GM21390 (cell line): ENCODE data around the gene SPDYE3.
"Not testable (repeated sequence)": the region's sequence is repeated elsewhere in the genome, so short reads cannot be mapped to it uniquely, and the experiment has no call there.

ENCODE experiments used
- ATAC-seq: cut with Tn5 transposase; IDR thresholded peaks from one replicate; pipeline ENCODE4 v1.9.1; 2021; ENCODE audit not compliant: unreplicated experiment

Gene SPDYE3

DNA sequence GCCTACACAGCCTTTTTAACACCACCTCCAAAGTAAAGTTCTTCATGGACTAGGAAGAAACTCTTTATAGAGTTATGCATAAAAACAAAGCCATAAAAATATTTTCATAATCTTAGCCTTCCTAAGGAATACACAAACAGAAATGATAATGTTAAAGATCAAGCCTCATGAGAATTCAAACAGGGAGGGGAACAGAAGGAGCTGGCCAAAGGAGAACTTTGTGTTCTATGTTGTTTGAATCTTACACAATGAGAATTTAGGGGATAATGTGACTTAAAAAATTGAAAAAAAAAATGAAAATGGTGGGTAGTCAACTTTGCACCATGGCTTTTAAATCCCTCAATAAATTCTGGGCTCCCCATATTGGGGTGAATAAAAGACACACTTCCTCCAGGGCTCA is 41.3 kb downstream of the SPDYE3 start:
- ATAC-seq: no peak

DNA sequence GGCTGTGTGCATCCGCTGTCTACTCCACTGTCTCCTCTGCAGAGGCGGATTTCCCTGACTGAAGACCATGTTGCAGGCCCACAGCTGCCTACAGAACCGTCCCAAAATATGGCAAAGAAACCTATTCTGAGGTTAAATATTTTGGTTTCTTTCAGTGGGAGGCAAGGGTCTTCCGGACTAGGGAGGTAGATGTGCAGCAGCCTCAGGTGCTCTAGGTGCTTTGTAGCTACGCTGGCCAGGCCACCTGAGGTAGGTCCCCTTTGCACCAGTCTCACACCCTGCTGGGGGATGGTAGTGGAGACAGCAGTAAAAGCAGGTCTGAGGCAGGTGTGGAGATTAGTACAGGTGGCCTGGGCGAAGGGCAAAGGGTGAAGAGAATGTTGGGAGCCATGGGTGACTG is 42.3 kb downstream of the SPDYE3 start:
- ATAC-seq: no peak

DNA sequence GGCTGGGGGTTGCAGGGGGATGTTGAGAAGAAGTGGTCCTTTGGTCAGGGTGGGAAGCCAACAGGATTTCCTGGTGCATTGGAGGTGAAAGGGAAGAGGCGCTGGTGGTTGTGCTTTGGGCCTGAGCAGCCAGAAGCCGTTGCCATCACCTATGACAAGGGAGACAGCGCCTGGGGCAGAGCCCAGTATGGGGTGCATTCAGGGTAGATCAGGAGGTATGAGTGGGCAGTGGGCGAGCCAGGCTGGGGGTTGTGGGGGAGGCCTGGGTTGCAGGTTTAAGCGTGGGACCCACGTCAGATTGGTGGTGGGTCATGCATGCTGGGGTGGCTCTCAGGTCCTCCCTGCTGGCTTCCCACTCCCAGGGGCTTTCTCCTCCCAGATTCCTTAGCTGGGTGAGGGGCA is 44.2 kb downstream of the SPDYE3 start:
- ATAC-seq: no peak

DNA sequence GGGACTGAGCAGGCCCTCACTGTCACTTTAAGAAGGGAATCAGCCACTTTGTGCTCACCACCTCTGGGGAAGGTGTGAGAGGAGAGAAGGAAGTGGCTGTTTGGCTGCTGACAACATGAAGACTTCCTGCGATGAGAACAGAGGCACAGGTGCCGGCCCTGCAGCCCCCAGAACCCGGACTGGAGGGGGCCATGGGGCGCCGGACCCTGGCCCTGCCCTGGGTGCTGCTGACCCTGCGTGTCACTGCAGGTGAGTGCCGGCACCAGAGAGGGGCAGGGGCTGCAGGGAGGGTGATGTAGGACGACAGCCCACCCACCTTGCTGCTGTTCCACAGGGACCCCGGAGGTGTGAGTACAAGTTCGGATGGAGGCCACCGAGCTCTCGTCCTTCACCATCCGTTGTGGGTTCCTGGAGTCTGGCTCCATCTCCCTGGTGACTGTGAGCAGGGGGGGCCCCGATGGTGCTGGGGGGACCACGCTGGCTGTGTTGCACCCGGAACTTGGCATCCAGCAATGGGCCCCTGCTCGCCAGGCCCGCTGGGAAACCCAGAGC is 44.8 kb downstream of the SPDYE3 start:
- not testable (repeated sequence) for ATAC-seq

DNA sequence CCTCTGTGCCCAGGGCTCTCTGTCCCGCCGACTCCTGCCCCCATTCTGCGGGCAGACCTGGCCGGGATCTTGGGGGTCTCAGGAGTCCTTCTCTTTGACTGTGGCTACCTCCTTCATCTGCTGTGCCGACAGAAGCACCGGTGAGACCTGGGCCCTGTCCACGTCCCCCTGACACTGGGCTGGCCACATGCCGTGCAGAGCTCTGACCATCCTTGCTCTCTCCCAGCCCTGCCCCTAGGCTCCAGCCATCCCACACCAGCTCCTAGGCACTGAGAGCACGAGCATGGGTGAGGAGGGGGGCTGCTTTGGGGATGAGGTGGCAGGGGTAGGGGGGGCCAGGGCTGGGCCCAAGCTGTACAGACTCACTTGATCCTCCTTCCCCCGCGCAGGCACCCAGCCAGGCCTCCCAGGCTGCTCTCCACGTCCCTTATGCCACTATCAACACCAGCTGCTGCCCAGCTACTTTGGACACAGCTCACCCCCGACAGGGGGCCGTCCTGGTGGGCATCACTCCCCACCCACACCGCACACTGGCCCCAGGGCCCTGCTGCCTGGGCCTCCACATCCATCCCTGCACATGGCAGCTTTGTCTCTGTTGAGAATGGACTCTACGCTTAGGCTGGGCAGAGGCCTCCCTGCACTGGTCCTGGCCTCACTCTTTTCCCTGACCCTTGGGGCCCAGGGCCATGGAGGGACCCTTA is 45.6 kb downstream of the SPDYE3 start:
- ATAC-seq: no peak

DNA sequence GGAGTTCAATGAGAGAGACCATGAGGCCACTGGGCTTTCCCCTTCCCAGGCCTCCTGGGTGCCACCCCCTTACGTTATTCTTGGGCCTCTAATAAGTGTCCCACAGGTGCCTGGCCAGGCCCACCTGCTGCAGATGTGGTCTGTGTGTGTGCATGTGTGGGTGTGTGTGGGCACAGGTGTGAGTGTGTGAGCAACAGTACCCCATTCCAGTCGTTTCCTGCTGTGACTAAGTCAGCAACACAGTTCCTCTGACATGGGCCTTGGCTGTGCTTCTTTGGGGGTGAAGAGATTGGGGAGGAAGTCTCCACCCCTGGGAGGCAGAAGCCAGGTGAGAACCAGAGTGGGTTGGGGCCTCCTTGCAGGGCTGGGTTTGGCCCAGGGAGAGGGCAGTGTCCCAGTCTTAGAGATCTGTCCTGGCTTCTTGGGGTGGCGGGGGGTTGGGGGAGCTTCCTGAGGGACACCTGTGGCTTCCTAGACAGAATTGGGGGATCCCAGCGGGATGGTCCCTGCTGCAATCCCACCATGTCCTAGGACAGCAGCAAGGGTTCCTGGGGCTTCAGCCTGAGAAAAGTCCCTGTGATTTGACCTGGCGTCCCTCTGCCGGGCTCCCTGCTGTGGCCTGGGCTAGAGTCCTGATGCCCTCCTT is 46.3 kb downstream of the SPDYE3 start:
- no peak for ATAC-seq

DNA sequence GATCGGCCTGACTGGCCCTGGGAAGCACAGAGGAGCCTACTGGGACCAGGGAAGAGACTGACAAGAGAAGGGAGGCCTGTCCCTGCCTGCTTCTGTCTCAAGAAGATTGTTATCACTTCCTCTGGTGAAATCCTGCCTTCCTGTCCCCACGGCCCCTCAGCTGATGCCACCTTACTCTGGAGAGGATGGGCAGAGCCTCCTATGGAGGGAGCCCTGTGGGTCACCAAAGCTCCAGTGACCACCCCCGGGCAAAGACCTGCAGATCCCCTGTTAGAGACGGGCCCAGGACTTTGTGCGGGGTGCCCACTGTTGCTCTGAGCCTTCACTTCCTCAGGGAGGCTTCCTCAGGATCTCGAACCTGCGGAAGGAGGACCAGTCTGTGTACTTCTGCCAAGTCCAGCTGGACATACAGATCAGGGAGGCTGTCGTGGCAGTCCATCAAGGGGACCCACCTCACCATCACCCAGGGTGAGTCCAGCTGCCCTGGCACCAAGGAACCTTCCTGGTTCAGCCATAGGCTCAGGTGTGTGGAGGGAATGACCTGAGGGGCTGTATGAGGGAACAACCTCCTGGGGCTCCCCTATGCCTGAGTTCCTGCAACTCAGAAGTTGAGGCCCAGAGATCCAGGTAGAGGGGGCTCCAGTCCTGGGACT is 49.0 kb downstream of the SPDYE3 start:
- no peak for ATAC-seq

DNA sequence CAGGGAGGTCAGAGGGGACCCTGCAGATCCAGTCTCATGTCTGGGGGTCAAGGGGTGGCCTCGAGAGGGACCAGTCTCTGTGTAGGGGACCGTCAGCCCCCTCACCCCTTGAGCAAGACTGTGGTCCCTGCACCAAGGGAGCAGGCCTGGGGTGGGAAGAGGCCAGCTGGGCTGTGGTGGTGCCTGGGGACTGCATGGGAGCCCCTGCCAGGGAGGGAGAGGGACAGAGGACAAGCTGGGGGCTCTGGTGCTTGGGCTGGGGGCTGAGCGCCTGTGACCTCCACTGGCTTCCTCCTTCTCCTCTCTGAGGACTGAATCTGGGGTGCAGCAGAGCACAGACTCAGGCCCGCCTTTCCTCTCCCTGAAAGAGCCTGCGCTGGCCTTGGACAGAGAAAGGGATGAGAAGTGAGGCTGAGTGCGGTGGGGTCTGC is 49.6 kb downstream of the SPDYE3 start:
- no peak for ATAC-seq

DNA sequence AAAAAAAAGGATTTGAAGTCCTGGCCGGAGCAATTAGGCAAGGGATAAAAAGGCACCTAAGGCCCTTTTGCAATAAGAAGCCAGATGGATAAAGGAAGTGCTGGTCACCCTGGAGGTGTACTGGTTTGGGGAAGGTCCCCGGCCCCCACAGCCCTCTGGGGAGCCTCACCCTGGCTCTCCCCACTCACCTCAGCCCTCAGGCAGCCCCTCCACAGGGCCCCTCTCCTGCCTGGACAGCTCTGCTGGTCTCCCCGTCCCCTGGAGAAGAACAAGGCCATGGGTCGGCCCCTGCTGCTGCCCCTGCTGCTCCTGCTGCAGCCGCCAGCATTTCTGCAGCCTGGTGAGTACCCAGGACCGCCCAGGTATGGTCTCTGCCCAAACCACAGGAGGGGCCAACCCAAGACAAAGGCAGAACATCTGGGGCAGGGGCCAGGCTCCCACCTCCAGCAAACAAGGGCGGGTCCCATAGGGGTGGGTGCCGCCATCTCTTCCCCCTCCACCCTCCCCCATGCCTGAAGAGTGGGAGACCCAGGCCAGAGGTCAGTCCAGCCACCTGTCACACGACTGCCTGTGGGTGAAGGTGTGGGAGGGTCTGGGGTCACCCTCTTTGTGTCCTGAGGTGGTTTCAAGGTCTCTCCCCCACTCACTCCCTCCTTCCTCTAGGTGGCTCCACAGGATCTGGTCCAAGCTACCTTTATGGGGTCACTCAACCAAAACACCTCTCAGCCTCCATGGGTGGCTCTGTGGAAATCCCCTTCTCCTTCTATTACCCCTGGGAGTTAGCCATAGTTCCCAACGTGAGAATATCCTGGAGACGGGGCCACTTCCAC is 50.7 kb downstream of the SPDYE3 start, which contains the start of gene PILRB:
TSS of gene PILRB (plus strand) at position 91 of the 830 bp plus-strand sequence. CDS start at position 277, 186 bp downstream.
- no peak for ATAC-seq

DNA sequence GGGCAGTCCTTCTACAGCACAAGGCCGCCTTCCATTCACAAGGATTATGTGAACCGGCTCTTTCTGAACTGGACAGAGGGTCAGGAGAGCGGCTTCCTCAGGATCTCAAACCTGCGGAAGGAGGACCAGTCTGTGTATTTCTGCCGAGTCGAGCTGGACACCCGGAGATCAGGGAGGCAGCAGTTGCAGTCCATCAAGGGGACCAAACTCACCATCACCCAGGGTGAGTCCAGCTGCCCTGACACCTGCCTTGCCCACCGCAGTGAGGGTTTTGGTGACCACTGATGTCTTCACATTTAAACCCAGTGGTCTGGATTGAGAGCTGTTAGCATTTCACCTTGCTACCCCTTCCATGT is 51.3 kb downstream of the SPDYE3 start:
- ATAC-seq: no peak

DNA sequence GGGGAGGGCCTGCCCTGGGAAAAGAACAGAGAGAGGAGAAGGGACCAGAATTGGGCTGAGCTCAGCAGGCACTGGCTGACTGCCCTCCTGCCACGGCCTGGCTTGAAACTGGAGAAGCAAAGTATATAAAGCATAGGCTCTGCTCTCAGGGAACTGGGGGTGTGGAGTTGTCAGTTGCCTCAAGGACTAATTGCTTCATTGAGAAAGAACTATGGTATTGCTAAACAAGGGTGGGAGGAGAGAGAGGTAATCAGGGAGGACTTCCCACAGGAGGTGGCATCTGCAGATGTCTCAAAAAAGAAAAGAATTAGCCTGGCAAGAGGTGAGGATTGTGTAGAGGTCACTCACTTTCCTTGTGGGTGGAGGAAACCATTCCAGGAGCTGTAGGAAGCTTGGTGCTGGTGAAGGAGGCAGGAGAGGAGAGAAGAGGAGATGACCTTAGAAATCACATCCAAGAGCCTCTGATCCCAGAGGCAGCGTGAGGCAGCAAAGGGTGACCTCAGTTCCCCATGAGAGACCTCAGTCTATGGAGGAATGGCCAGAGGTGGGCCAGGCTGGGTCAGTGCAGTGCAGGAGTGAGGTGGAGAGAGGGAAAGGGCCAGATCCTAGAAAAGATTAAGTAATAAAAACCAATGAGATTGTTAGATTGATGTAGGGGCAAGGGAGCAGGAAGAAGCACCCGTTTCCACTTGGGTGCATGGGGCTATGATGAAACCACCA is 52.8 kb downstream of the SPDYE3 start:
- ATAC-seq: no peak

DNA sequence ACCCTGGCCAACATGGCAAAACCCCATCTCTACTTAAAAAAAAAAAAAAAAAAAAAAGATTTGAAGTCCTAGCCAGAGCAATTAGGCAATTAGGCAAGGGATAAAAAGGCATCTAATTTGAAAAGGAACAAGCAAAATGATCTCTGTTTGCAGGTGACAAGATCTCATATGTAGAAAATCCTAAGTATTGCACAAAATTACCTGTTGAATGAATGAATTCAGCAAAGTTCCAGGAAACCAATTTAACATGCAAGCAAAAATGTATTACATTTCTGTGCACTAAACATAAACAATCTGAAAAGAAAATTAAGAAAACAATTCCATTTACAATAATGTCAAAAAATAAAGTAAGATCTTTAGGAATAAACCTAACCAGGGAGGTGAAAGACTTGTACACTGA is 55.6 kb downstream of the SPDYE3 start:
- ATAC-seq: no peak

DNA sequence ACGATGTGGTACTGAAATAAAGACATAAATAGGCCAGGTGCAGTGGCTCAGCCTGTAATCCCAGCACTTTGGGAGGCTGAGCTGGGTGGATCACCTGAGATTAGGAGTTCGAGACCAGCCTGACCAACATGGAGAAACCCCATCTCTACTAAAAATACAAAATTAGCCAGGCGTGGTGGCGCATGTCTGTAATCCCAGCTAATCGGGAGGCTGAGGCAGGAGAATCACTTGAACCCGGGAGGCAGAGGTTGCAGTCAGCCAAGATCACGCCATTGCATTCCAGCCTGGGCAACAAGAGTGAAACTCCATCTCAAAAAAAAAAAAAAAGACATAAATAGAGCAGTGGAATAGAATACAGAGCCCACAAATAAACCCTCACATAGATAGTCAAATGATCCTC is 56.3 kb downstream of the SPDYE3 start:
- not testable (repeated sequence) for ATAC-seq

DNA sequence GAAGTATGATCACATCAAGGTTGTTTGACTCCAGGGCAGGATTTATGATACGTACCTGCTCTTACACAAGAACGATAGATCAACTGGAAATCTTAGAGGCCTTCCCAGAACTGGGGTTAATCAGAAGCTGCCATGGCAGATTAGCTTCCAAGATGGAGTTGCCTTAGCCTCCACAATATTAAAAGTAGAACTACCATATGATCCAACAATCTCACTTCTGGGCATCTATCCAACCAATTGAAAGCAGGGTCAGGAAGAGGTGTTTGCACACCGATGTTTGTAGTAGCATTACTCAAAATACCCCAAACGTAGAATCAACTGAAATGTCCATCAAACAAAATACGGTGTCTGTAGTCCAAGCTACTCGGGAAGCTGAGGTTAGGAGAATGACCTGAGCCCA is 57.0 kb downstream of the SPDYE3 start:
- no peak for ATAC-seq

DNA sequence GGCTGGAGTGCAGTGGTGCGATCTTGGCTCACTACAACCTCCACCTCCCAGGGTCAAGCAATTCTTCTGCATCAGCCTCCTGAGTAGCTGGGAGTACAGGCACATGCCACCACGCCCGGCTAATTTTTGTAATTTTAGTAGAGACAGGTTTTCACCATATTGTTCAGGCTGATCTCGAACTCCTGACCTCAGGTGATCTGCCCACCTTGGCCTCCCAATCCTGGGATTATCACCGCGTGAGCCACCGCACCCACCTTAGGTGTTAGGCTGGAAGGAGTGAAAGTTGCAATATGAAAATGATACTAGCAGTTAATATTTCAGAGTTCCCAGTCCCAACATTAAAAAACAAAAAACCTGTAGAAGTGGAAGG is 58.5 kb downstream of the SPDYE3 start:
- ATAC-seq: not testable (repeated sequence)

DNA sequence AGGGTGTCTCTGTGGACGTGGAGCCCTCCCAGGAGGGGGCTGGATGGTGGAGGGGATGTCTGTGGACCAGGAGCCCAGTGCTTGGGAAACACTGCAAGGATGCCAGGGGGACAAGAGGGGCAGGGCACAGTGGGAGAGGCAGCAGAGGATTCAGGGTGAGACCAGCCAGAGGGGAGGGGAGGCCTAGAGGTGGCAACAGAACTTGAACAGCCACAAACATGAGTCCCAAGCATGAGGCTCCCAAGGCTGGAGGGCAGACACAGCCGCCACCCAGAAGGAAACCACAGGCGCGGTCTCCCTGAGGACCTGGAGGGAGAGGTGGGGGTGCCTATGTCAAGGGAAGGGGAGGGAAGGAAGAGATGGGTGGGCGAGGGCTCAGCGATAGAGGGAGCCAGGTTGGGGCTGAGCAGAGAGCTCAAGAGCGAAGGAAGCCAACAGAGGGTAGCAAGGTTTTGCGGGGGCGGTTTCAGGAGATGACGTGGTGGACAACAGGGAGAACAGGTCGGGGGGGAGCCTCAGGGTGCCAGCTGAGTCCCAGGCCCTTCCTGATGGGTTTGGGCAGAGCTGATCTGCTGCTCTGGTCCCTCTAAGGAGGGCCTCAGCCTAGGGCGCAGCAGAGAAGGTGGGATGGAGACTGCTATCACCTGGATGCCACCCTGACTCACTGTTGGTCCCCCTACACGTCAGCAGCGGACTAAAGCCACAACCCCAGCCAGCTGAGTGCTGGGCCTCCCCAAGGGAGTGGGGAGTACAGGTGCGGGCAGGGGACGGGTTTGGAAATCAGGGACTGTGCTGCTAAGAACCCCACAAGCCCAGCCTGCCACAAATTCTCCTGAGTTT is 59.1 kb downstream of the SPDYE3 start:
- no peak for ATAC-seq

DNA sequence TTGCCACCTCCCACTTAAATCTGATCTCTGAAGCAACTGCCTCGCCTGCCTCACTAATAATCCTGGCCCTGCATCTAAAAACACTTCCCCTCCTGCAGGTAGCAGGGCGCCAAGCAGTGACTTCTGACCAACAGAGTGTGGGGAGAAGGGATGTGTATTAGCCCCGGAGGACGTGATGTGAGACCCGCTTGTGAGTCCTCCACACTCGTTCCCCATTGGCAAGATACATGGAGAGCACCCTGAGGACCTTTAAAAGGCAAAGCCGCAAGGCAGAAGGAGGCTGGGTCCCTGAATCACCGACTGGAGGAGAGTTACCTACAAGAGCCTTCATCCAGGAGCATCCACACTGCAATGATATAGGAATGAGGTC is 59.7 kb downstream of the SPDYE3 start:
- no peak for ATAC-seq

DNA sequence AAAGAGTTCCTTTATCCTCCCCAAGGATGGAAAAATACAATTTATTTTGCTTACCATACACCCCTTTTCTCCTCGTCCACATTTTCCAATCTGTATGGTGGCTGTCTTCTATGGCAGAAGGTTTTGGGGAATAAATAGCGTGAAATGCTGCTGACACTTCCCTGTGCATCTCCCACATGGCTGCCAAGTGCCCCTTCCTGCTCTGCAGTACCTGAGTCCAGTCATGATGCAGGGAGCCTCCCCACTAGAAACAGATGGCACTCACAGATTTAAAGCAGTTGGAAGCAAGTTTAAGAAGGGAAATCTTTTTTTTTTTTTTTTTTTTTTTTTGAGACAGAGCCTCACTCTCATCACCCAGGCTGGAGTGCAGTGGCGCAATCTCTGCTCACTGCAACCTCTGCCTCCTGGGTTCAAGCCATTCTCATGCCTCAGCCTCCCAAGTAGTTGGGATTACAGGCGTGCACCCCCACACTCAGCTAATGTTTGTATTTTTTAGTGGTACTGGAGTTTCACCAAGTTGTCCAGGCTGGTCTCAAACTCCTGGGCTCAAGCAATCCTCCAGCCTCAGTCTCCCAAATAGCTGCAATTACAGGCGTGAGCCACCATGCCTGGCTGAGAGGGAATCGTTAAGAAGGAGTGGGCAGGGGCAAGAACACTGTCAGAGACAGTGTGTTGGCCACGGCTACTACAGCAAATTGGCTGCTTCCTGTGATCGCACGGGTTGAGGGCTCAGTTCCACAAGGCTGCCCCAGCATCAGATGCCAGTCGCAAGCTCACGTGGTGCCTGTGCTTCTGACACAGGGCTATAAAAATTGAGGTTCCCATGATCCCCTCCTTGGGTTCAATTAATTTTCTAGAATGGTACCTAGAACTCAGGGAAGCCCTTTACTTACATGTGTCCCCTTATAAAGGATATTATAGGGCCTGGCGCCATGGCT is 60.4 kb downstream of the SPDYE3 start:
- ATAC-seq: no peak

DNA sequence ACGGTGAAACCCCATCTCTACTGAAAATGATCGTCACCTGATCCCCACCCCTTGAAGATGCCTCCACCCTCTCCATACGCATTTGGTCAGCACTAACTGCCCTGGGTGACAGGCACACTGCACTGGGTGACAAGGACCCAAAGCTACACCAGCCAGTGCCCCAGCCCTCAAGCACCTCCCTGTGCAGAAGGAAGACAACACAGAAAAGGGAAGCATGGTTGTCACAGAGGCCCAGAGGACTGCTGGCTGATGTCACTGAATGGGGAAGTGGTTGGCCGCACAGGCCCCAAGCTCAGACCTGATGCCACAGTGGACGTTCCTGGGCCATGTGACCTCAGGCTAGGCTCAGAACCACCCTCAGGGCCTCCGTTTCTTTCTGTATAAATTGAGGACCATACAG is 61.6 kb downstream of the SPDYE3 start:
- ATAC-seq: peak; percentile 49
